HepG2 (cell line): ENCODE data around the gene UBFD1. TPM values are rescaled to one million over a fixed set of nuclear protein-coding genes. Genes with fewer than 3 reads are reported as not detected.

Source experiments
- ATAC-seq: fragments of 200-7000 bp; cut with Tn5 transposase; 3 replicates; pipeline ENCODE4 v1.9.1; 2020; ENCODE audit warnings: mild to moderate bottlenecking, moderate library complexity
- Bru-seq: library from RNA; stranded (reverse); fragments of 400-500 nt; gene quantifications from one replicate; lab custom pipeline; 2021; lab: Mats Ljungman, UMichigan
- BruChase-seq, 2 experiments: library from RNA; stranded (reverse); fragments of 400-500 nt; gene quantifications; one replicate each; lab custom pipeline; 2021; lab: Mats Ljungman, UMichigan
- BruUV-seq: library from RNA; stranded (reverse); fragments of 400-500 nt; replicated peaks from 2 replicates; lab custom pipeline; 2021; lab: Mats Ljungman, UMichigan
- CTCF ChIA-PET: fragments of 300-600 bp; formaldehyde crosslinking; extraction: SDS; loops from one replicate; lab custom pipeline; 2021; ENCODE audit warnings: low total read pairs, inconsistent platforms, low intra/inter-chr PET ratio; lab: Yijun Ruan, JAX
- POLR2A ChIA-PET: fragments of 350-600 bp; sonication (Branson Sonifier 250); formaldehyde crosslinking; loops from one replicate; lab custom pipeline; 2020; ENCODE audit warnings: antibody characterized with exemption, inconsistent platforms; lab: Yijun Ruan, JAX
- DNase-seq: peaks from one replicate; pipeline ENCODE4 v3.0.0-alpha.2; 2015; ENCODE audit warnings: low spot score
- FAIRE-seq: peaks from 3 replicates; lab custom pipeline; 2011; peaks lifted over from hg19 to GRCh38; lab: Jason Lieb, UNC
- H2AFZ ChIP-seq: one replicate; pipeline ENCODE4 v1.6.1; 2011; ENCODE audit warnings: low read length, inconsistent platforms
- H3K27ac ChIP-seq: fragments of 300-600 bp; 3 replicates; pipeline ENCODE4 v1.8.0; 2011; ENCODE audit warnings: mixed run types, mild to moderate bottlenecking, mixed read lengths, low read length, inconsistent platforms; ENCODE audit not compliant: insufficient read depth; ENCODE audit errors: extremely low read length
- H3K27me3 ChIP-seq, 2 experiments: fragments of 200-600 bp in 1 of 2; 2 replicates in 1 of 2; 3 replicates in 1 of 2; pipeline versions ENCODE4 v1.6.0 to v1.8.0; 2011; ENCODE audit warnings: low read length in 2 of 2, mild to moderate bottlenecking in 2 of 2, moderate library complexity in 2 of 2, inconsistent platforms in 1 of 2; ENCODE audit not compliant: insufficient read depth in 2 of 2, control insufficient read depth in 1 of 2
- H3K36me3 ChIP-seq, 2 experiments: fragments of 200-600 bp in 1 of 2; replicated peaks in 1 of 2; 2 replicates in 1 of 2; 3 replicates in 1 of 2; pipeline versions ENCODE4 v1.5.1 to v1.8.0; 2011; ENCODE audit warnings: low read length in 2 of 2, inconsistent platforms in 1 of 2; ENCODE audit not compliant: insufficient read depth in 2 of 2, control insufficient read depth in 1 of 2
- H3K4me1 ChIP-seq: 2 replicates; pipeline ENCODE4 v1.5.1; 2012; ENCODE audit warnings: low read length, inconsistent platforms; ENCODE audit not compliant: insufficient read depth
- H3K4me2 ChIP-seq: 2 replicates; pipeline ENCODE4 v1.6.0; 2011; ENCODE audit warnings: low read depth, low read length, inconsistent platforms
- H3K4me3 ChIP-seq, 3 experiments: fragments of 200-600 bp in 1 of 3; sonication (generic), shearing (Covaris generic) in 1 of 3; replicated peaks in 1 of 3; 2 replicates each; pipeline ENCODE4 v1.5.1; 2011 to 2016; ENCODE audit warnings: low read length in 3 of 3, inconsistent platforms in 2 of 3, low read depth in 2 of 3, mild to moderate bottlenecking in 2 of 3, control low read depth in 1 of 3, mixed read lengths in 1 of 3; ENCODE audit not compliant: insufficient read depth in 1 of 3
- H3K79me2 ChIP-seq: one replicate; pipeline ENCODE4 v1.6.1; 2011; ENCODE audit warnings: low read length, inconsistent platforms; ENCODE audit not compliant: insufficient read depth
- H3K9ac ChIP-seq: 2 replicates; pipeline ENCODE4 v1.6.0; 2011; ENCODE audit warnings: mild to moderate bottlenecking, low read depth, low read length, inconsistent platforms; ENCODE audit not compliant: insufficient read depth
- H3K9me3 ChIP-seq: 2 replicates; pipeline ENCODE4 v1.5.1; 2012; ENCODE audit warnings: mild to moderate bottlenecking, low read length
- H4K20me1 ChIP-seq: 2 replicates; pipeline ENCODE4 v1.6.0; 2011; ENCODE audit warnings: inconsistent platforms, mild to moderate bottlenecking, low read length, moderate library complexity; ENCODE audit not compliant: insufficient read depth
- AHR ChIP-seq: IDR thresholded peaks from 2 replicates; pipeline ENCODE4 v1.6.1; 2018; ENCODE audit warnings: missing genetic modification reagents, missing compliant biosample characterization
- CCAR2 ChIP-seq: fragments of 200-400 bp; formaldehyde crosslinking; optimal IDR thresholded peaks from 2 replicates; pipeline ENCODE3; 2018; ENCODE audit warnings: low read depth, mild to moderate bottlenecking, low read length, moderate library complexity
- ETV5 ChIP-seq: IDR thresholded peaks from 2 replicates; pipeline ENCODE4 v1.6.1; 2018; ENCODE audit warnings: missing biosample characterization, missing genetic modification reagents, inconsistent platforms, borderline replicate concordance
- KDM1A ChIP-seq: IDR thresholded peaks from 2 replicates; pipeline ENCODE4 v1.6.1; 2016; ENCODE audit warnings: missing compliant biosample characterization
- KDM3A ChIP-seq: IDR thresholded peaks from 2 replicates; pipeline ENCODE4 v1.6.1; 2018; ENCODE audit warnings: low read depth, missing compliant biosample characterization
- MLXIP ChIP-seq: sonication (generic); formaldehyde crosslinking; IDR thresholded peaks from 2 replicates; pipeline ENCODE4 v1.9.0; 2021; ENCODE audit warnings: missing genetic modification reagents, borderline replicate concordance
- MXD4 ChIP-seq: IDR thresholded peaks from 2 replicates; pipeline ENCODE4 v1.6.1; 2016; ENCODE audit warnings: mild to moderate bottlenecking, missing biosample characterization, missing genetic modification reagents
- TCF7 ChIP-seq: sonication (generic); IDR thresholded peaks from 2 replicates; pipeline ENCODE4 v1.6.1; 2016; ENCODE audit warnings: antibody characterized with exemption, low read depth
- ZNF34 ChIP-seq: sonication (generic); formaldehyde crosslinking; IDR thresholded peaks from 2 replicates; pipeline ENCODE4 v1.4.0; 2020; ENCODE audit warnings: mild to moderate bottlenecking, missing genetic modification reagents, borderline replicate concordance
- ZNF572 ChIP-seq: sonication (generic); formaldehyde crosslinking; IDR thresholded peaks from 2 replicates; pipeline ENCODE4 v1.5.1; 2020; ENCODE audit warnings: mild to moderate bottlenecking, missing genetic modification reagents
- ZNF605 ChIP-seq: sonication (generic); formaldehyde crosslinking; IDR thresholded peaks from 2 replicates; pipeline ENCODE4 v1.8.0; 2022; ENCODE audit warnings: mild to moderate bottlenecking, missing genetic modification reagents
- ZNF766 ChIP-seq: sonication (generic); formaldehyde crosslinking; IDR thresholded peaks from 2 replicates; pipeline ENCODE4 v1.5.0; 2020; ENCODE audit warnings: missing genetic modification reagents, borderline replicate concordance
- WGBS: methylation state at CpG from one replicate; pipeline ENCODE4 v1.1.6; 2017; ENCODE audit warnings: low lambda C conversion rate; 5-methylcytosine and 5-hydroxymethylcytosine counted together
- in situ Hi-C: cut with HindIII; loops from 2 replicates; pipeline ENCODE4 v1.10.0; 2017; ENCODE audit warnings: low pct_unique_long_range_greater_than_20kb; ENCODE audit not compliant: extremely low pct_ligation_motif_present
- intact Hi-C: fragments of 100-400 bp; cut with micrococcal nuclease; formaldehyde crosslinking; loops from one replicate; pipeline ENCODE4 v1.10.0; 2022; ENCODE audit not compliant: unreplicated experiment
- long read RNA-seq, 2 experiments: library from RNA in 1 of 2; library from polyadenylated mRNA in 1 of 2; stranded (forward) in 1 of 2; unstranded in 1 of 2; transcript quantifications; one replicate each; pipeline ENCODE4 v2.0.0, GENCODE V29; 2019 to 2022
- polyA minus RNA-seq, 3 experiments: library from RNA; depleted of rRNA, polyadenylated mRNA; stranded (reverse); fragments of >200 nt; gene quantifications; 2 replicates each; pipeline ENCODE4 v1.2.3, GENCODE V29; 2011; ENCODE audit warnings: low replicate concordance in 1 of 3
- polyA plus RNA-seq, 8 experiments: library from polyadenylated mRNA; depleted of rRNA in 3 of 8; stranded (reverse) in 7 of 8; unstranded in 1 of 8; fragments of >200 nt; fragmentation: Illumina TruSeq in 4 of 8; extraction: Trizol in 4 of 8; gene quantifications; 2 replicates each; pipeline versions ENCODE4 v1.2.1 to v1.2.3, GENCODE V29; 2011 to 2016; ENCODE audit warnings: low read depth in 4 of 8, missing spikeins in 1 of 8, mixed read lengths in 1 of 8; ENCODE audit not compliant: insufficient read depth in 1 of 8
- total RNA-seq, 5 experiments: library from RNA; depleted of rRNA; stranded (reverse); fragments of >200 nt; fragmentation: Illumina TruSeq; extraction: Trizol; gene quantifications; 2 replicates each; pipeline ENCODE4 v1.2.3, GENCODE V29; 2016; ENCODE audit warnings: low read depth in 1 of 5

Gene UBFD1
- total RNA-seq (2016; rRNA removed; fragmentation: Illumina TruSeq; extraction: Trizol) (111 and 142 TPM in 2 replicates), polyA plus RNA-seq (2011; rRNA removed) (97.6 and 100 TPM in 2 replicates), polyA minus RNA-seq (2011; rRNA and poly(A)+ RNA removed; ENCODE audit: low replicate concordance) (49.6 and 117 TPM in 2 replicates), Bru-seq, nascent RNA (percentile 96 among the genes with signal in this experiment), BruChase-seq, experiment 1, labeled RNA remaining after a 6-hour chase (percentile 98 among the genes with signal in this experiment), BruChase-seq, experiment 2, labeled RNA remaining after a 2-hour chase (percentile 97 among the genes with signal in this experiment)
- total RNA-seq (2016; cell fraction: cytosol; rRNA removed; fragmentation: Illumina TruSeq; extraction: Trizol; ENCODE audit: low read depth), result 27.2 and 33.8 TPM in 2 replicates
- total RNA-seq (2016; cell fraction: insoluble cytoplasmic fraction; rRNA removed; fragmentation: Illumina TruSeq; extraction: Trizol), result 112 and 143 TPM in 2 replicates
- total RNA-seq (2016; cell fraction: membrane; rRNA removed; fragmentation: Illumina TruSeq; extraction: Trizol), result 46.0 and 47.2 TPM in 2 replicates
- 80.6 and 99.3 TPM in 2 replicates for total RNA-seq (2016; cell fraction: nucleus; rRNA removed; fragmentation: Illumina TruSeq; extraction: Trizol)
- polyA plus RNA-seq (2011; cell fraction: cytosol; rRNA removed), result 98.1 and 112 TPM in 2 replicates
- polyA plus RNA-seq (2011; cell fraction: nucleus; rRNA removed), result 129 and 137 TPM in 2 replicates
- polyA plus RNA-seq (2012), result 83.8 and 88.4 TPM in 2 replicates
- polyA plus RNA-seq (2016; cell fraction: cytosol; fragmentation: Illumina TruSeq; extraction: Trizol; ENCODE audit: low read depth), result 31.2 and 32.8 TPM in 2 replicates
- polyA plus RNA-seq (2016; cell fraction: insoluble cytoplasmic fraction; fragmentation: Illumina TruSeq; extraction: Trizol; ENCODE audit: low read depth), result 119 and 123 TPM in 2 replicates
- 30.0 and 32.3 TPM in 2 replicates for polyA plus RNA-seq (2016; cell fraction: membrane; fragmentation: Illumina TruSeq; extraction: Trizol; ENCODE audit: low read depth)
- 89.9 and 95.2 TPM in 2 replicates for polyA plus RNA-seq (2016; cell fraction: nucleus; fragmentation: Illumina TruSeq; extraction: Trizol; ENCODE audit: insufficient read depth, low read depth)
- polyA minus RNA-seq (2011; cell fraction: cytosol; rRNA and poly(A)+ RNA removed), result 61.7 and 68.8 TPM in 2 replicates
- 155 and 167 TPM in 2 replicates for polyA minus RNA-seq (2011; cell fraction: nucleus; rRNA and poly(A)+ RNA removed)
- long read RNA-seq, experiment 1, full-length matches to known transcripts, result 12 of 33 reads
- long read RNA-seq, experiment 1, partial matches to known transcripts, result 5 of 33 reads
- long read RNA-seq, experiment 1, other reads (novel, unspliced or antisense), result 16 of 33 reads
- long read RNA-seq, experiment 2, full-length matches to known transcripts, result 73 of 264 reads
- long read RNA-seq, experiment 2, partial matches to known transcripts, result 51 of 264 reads
- long read RNA-seq, experiment 2, other reads (novel, unspliced or antisense), result 140 of 264 reads

GRCh38 chr16:23556881-23557778 lies at the start of gene UBFD1, which contains the start of gene EARS2:
UBFD1 (plus strand) TSS chr16:23557727; CDS start chr16:23557743, 16 bp downstream.
EARS2 (minus strand) TSS chr16:23557350; CDS start chr16:23557343, 7 bp downstream.
- peaks cover 16 to 42% of the 10 kb centered on the region in 2 experiments for H3K36me3 ChIP-seq
- TSS peak; percentile 75 for BruUV-seq
- no peaks in the 10 kb centered on the region for H3K9me3 ChIP-seq
- CTCF ChIA-PET, result interaction anchor here (1.4 to 2.3 kb wide), 3 partner anchors 17 to 53 kb away, joined by 5 to 12 read pairs (median 8); partner anchors contain the start of gene NDUFAB1
- peak within 1 kb of the TSS; percentile 86 for H3K27ac ChIP-seq
- POLR2A ChIA-PET, result interaction anchor here (0.6 to 4.1 kb wide), 21 partner anchors 8 to 173 kb away, joined by 3 to 96 read pairs (median 7); partner anchors contain the start of genes COG7, DCTN5, GGA2 and NDUFAB1
- H2AFZ ChIP-seq, result peak within 1 kb of the TSS; percentile 7
- under 1% methylated on average over 48 of the region's 65 CpGs for WGBS
- intact Hi-C loops, result loop anchor here (1.0 to 2.0 kb wide), 5 partner anchors 16 to 104 kb away; partner anchors contain the start of genes COG7, DCTN5, GGA2 and NDUFAB1
- peaks cover 0 to 3% of the 10 kb centered on the region in 2 experiments; a peak in 1 of 5 replicates for H3K27me3 ChIP-seq
- H4K20me1 ChIP-seq, result peaks cover 14% of the 10 kb centered on the region; the same call in 1 of the 2 replicates
- ATAC-seq (peak; percentile 96), FAIRE-seq (peak; percentile 75), DNase-seq (peak; percentile 100)
- H3K79me2 ChIP-seq, result peaks cover 53% of the 10 kb centered on the region
- H3K9ac ChIP-seq, result peak within 1 kb of the TSS; percentile 96
- peaks cover 48% of the 10 kb centered on the region for H3K4me1 ChIP-seq
- peak within 1 kb of the TSS; percentile 95 for H3K4me2 ChIP-seq
- peak within 1 kb of the TSS; percentile 96 to 98 (median 97) for H3K4me3 ChIP-seq
- in situ Hi-C loops, result no loop called here
- no peak; the same call in 1 of the 2 replicates for TF ChIP-seq ZNF572 (CRISPR knock-in tag)
- TF ChIP-seq ZNF34 (CRISPR knock-in tag), result peak; percentile 68; the same call in 1 of the 2 replicates
- TF ChIP-seq AHR (CRISPR knock-in tag), result peak; percentile 97
- TF ChIP-seq ZNF605 (CRISPR knock-in tag), result peak; percentile 99
- no peak for TF ChIP-seq TCF7
- TF ChIP-seq MXD4 (CRISPR knock-in tag), result peak; percentile 99
- peak; percentile 83 for TF ChIP-seq ETV5 (CRISPR knock-in tag)
- TF ChIP-seq CCAR2, result peak; percentile 77
- peak; percentile 83 for TF ChIP-seq KDM3A
- peak; percentile 91; the same call in 1 of the 2 replicates for TF ChIP-seq ZNF766 (CRISPR knock-in tag)
- peak; percentile 100 for TF ChIP-seq KDM1A (CRISPR knock-in tag)
- peak; percentile 89 for TF ChIP-seq MLXIP (CRISPR knock-in tag)
